ENCODE results near the gene GOLPH3.

DNA sequence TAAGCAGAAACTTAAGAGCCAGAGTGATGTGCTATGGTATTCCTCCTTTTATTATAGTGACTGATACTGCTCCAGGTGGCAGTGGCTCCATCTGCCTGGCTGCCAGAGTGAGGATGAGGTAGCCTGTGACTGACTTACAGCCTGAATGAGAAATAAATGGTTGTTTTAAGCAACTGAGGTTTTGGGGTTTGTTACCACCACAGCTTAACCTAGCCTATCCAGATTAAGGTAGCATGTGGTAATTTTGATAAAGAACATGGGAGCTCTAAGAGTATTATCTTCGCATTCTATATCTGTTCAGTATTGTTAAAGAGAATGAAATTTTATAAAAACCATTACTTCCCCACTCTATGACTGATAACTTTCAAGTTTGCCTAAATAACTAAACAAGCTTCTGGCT, 39.0 kb downstream of the GOLPH3 start:
- TF ChIP-seq, protein P1, sequence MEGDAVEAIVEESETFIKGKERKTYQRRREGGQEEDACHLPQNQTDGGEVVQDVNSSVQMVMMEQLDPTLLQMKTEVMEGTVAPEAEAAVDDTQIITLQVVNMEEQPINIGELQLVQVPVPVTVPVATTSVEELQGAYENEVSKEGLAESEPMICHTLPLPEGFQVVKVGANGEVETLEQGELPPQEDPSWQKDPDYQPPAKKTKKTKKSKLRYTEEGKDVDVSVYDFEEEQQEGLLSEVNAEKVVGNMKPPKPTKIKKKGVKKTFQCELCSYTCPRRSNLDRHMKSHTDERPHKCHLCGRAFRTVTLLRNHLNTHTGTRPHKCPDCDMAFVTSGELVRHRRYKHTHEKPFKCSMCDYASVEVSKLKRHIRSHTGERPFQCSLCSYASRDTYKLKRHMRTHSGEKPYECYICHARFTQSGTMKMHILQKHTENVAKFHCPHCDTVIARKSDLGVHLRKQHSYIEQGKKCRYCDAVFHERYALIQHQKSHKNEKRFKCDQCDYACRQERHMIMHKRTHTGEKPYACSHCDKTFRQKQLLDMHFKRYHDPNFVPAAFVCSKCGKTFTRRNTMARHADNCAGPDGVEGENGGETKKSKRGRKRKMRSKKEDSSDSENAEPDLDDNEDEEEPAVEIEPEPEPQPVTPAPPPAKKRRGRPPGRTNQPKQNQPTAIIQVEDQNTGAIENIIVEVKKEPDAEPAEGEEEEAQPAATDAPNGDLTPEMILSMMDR (IDR thresholded peaks at IDR 0.05), result no peak
- TF ChIP-seq POLR2A (IDR thresholded peaks at IDR 0.05), result no peak
